ENCODE measurements around the gene CD58. TPM values are rescaled to one million over a fixed set of nuclear protein-coding genes. Genes with fewer than 3 reads are reported as not detected.
"Not testable (repeated sequence)": the region's sequence is repeated elsewhere in the genome, so short reads cannot be mapped to it uniquely, and the experiment has no call there.

Gene CD58
- total RNA-seq, 2 experiments from 2014 or later: 8.1 to 8.2 TPM

GRCh38 chr1:116597388-116597787, 26.6 kb upstream of the CD58 start:
- not testable (repeated sequence) for H3K4me3 Mint-ChIP-seq, H3K36me3 Mint-ChIP-seq, DNase-seq, H3K4me1 Mint-ChIP-seq, H3K9me3 Mint-ChIP-seq, H3K27ac Mint-ChIP-seq
- H3K27me3 Mint-ChIP-seq: peaks cover 15% of the 10 kb centered on the region

- not testable (repeated sequence) for H3K27ac Mint-ChIP-seq, DNase-seq, H3K36me3 Mint-ChIP-seq, H3K4me1 Mint-ChIP-seq, H3K9me3 Mint-ChIP-seq, H3K4me3 Mint-ChIP-seq
- H3K27me3 Mint-ChIP-seq: peaks cover 15% of the 10 kb centered on the region
These were observed 26.0 kb upstream of the CD58 start for GRCh38 chr1:116596742-116597307.

GRCh38 chr1:116595946-116596741, 25.3 kb upstream of the CD58 start:
- not testable (repeated sequence) for H3K27ac Mint-ChIP-seq, DNase-seq, H3K4me3 Mint-ChIP-seq, H3K9me3 Mint-ChIP-seq, H3K4me1 Mint-ChIP-seq, H3K36me3 Mint-ChIP-seq
- peaks cover 15% of the 10 kb centered on the region for H3K27me3 Mint-ChIP-seq

GRCh38 chr1:116595065-116595840, 24.4 kb upstream of the CD58 start:
- not testable (repeated sequence) for H3K9me3 Mint-ChIP-seq, H3K27ac Mint-ChIP-seq, DNase-seq, H3K4me3 Mint-ChIP-seq, H3K36me3 Mint-ChIP-seq, H3K4me1 Mint-ChIP-seq
- H3K27me3 Mint-ChIP-seq: peaks cover 15% of the 10 kb centered on the region

GRCh38 chr1:116593977-116594376, 23.2 kb upstream of the CD58 start:
- Mint-ChIP-seq H3K27me3 (peaks cover 15% of the 10 kb centered on the region), H3K4me1 (peaks cover 17% of the 10 kb centered on the region)
- DNase-seq, H3K36me3 Mint-ChIP-seq, H3K27ac Mint-ChIP-seq, H3K4me3 Mint-ChIP-seq, H3K9me3 Mint-ChIP-seq: not testable (repeated sequence)

GRCh38 chr1:116593401-116593800, 22.6 kb upstream of the CD58 start:
- Mint-ChIP-seq H3K4me1 (peaks cover 17% of the 10 kb centered on the region), H3K27me3 (peaks cover 15% of the 10 kb centered on the region)
- H3K27ac Mint-ChIP-seq, H3K36me3 Mint-ChIP-seq, H3K4me3 Mint-ChIP-seq, DNase-seq, H3K9me3 Mint-ChIP-seq: not testable (repeated sequence)

GRCh38 chr1:116591951-116592605, 21.3 kb upstream of the CD58 start:
- H3K4me3 Mint-ChIP-seq, DNase-seq, H3K36me3 Mint-ChIP-seq, H3K9me3 Mint-ChIP-seq, H3K27ac Mint-ChIP-seq: not testable (repeated sequence)
- H3K4me1 Mint-ChIP-seq: peaks cover 20% of the 10 kb centered on the region
- peaks cover 11% of the 10 kb centered on the region for H3K27me3 Mint-ChIP-seq

GRCh38 chr1:116591006-116591950, 20.5 kb upstream of the CD58 start:
- Mint-ChIP-seq H3K27me3 (peaks cover 11% of the 10 kb centered on the region), H3K4me1 (peaks cover 24% of the 10 kb centered on the region)
- not testable (repeated sequence) for H3K36me3 Mint-ChIP-seq, H3K27ac Mint-ChIP-seq, H3K9me3 Mint-ChIP-seq, H3K4me3 Mint-ChIP-seq, DNase-seq

- not testable (repeated sequence) for H3K27me3 Mint-ChIP-seq, DNase-seq, H3K36me3 Mint-ChIP-seq, H3K9me3 Mint-ChIP-seq, H3K4me3 Mint-ChIP-seq
- Mint-ChIP-seq H3K4me1 (peaks cover 26% of the 10 kb centered on the region), H3K27ac (peak overlapping the region; percentile 61)
These were observed 19.7 kb upstream of the CD58 start for GRCh38 chr1:116590359-116591005.

GRCh38 chr1:116589101-116589735, 18.4 kb upstream of the CD58 start:
- H3K4me3 Mint-ChIP-seq, DNase-seq, H3K27ac Mint-ChIP-seq, H3K36me3 Mint-ChIP-seq, H3K9me3 Mint-ChIP-seq, H3K27me3 Mint-ChIP-seq: not testable (repeated sequence)
- H3K4me1 Mint-ChIP-seq: peaks cover 26% of the 10 kb centered on the region

- no peaks in the 10 kb centered on the region for H3K9me3 Mint-ChIP-seq
- no peak overlapping the region for H3K27ac Mint-ChIP-seq
- no peaks in the 10 kb centered on the region for H3K36me3 Mint-ChIP-seq
- no peaks in the 10 kb centered on the region for H3K27me3 Mint-ChIP-seq
- DNase-seq: no peak
- peaks cover 23% of the 10 kb centered on the region for H3K4me1 Mint-ChIP-seq
- H3K4me3 Mint-ChIP-seq: no peak overlapping the region
These were observed 16.8 kb upstream of the CD58 start for GRCh38 chr1:116587501-116588227.

GRCh38 chr1:116586741-116587143, 15.9 kb upstream of the CD58 start:
- Mint-ChIP-seq H3K27me3 (no peaks in the 10 kb centered on the region), H3K4me3 (no peak overlapping the region)
- no peak for DNase-seq

GRCh38 chr1:116585886-116586285, 15.1 kb upstream of the CD58 start:
- no peaks in the 10 kb centered on the region for H3K9me3 Mint-ChIP-seq
- H3K27me3 Mint-ChIP-seq: no peaks in the 10 kb centered on the region
- peaks cover 23% of the 10 kb centered on the region for H3K4me1 Mint-ChIP-seq
- H3K36me3 Mint-ChIP-seq: no peaks in the 10 kb centered on the region
- H3K4me3 Mint-ChIP-seq: no peak overlapping the region
- H3K27ac Mint-ChIP-seq: no peak overlapping the region
- DNase-seq: no peak

More at GRCh38 chr1:116586741-116587143, 15.9 kb upstream of the CD58 start:
- H3K27ac Mint-ChIP-seq: peak overlapping the region; percentile 34
- H3K4me1 Mint-ChIP-seq: peaks cover 23% of the 10 kb centered on the region
- no peaks in the 10 kb centered on the region for H3K36me3 Mint-ChIP-seq
- H3K9me3 Mint-ChIP-seq: no peaks in the 10 kb centered on the region

All from activated naive CD8-positive, alpha-beta T cell treated with anti-CD3 and anti-CD28 coated beads for 36 hours (primary cell).